ENCODE measurements around the gene PIGU. TPM values are rescaled to one million over a fixed set of nuclear protein-coding genes. Genes with fewer than 3 reads are reported as not detected.

The PIGU gene
- total RNA-seq, 4 donors from 2014 or later: 20.6 to 31.5 (median 27.7) TPM

GRCh38 chr20:34536798-34537394 lies 140.0 kb downstream of the PIGU start:
- peak in 1 of 2 donors; percentile 26 for DNase-seq (ENCODE audit: low spot score in 2 of 2)
- 82 to 88% methylated on average over 10 of the region's 10 CpGs for WGBS, 2 donors
- Histone ChIP-seq H3K27me3 (no peaks in the 10 kb centered on the region), H3K4me1 (peaks cover 0 to 21% (median 4%) of the 10 kb centered on the region in 4 donors), H3K9me3 (no peaks in the 10 kb centered on the region), H3K27ac (peak overlapping the region in 3 of 4 donors; percentile 4 to 90 (median 48)), H3K36me3 (peaks cover 6 to 96% (median 21%) of the 10 kb centered on the region in 3 donors), H3K4me3 (no peak overlapping the region)
- TF ChIP-seq POLR2A (IDR thresholded peaks at IDR 0.05) (no peak), EP300 (IDR thresholded peaks at IDR 0.05) (no peak), CTCF (IDR thresholded peaks at IDR 0.05) (peak in 3 of 5 experiments; percentile 11 to 28 (median 15))

GRCh38 chr20:34535857-34536256 lies 141.0 kb downstream of the PIGU start:
- peaks cover 0 to 31% (median 6%) of the 10 kb centered on the region in 4 donors for H3K4me1 ChIP-seq
- H3K36me3 ChIP-seq: peaks cover 2 to 89% (median 16%) of the 10 kb centered on the region in 3 donors
- H3K27ac ChIP-seq: peak overlapping the region in 3 of 4 donors; percentile 51 to 90 (median 67)
- 76 to 96% methylated on average over 2 of the region's 2 CpGs for whole genome bisulfite sequencing, 2 donors
- H3K27me3 ChIP-seq: no peaks in the 10 kb centered on the region
- TF ChIP-seq CTCF (IDR thresholded peaks at IDR 0.05) (no peak), EP300 (IDR thresholded peaks at IDR 0.05) (no peak)
- no peak for DNase-seq (ENCODE audit: low spot score in 2 of 2)
- H3K4me3 ChIP-seq: no peak overlapping the region
- H3K9me3 ChIP-seq: no peaks in the 10 kb centered on the region

GRCh38 chr20:34535301-34535840 lies 141.5 kb downstream of the PIGU start:
- H3K4me3 ChIP-seq: no peak overlapping the region
- TF ChIP-seq POLR2A (IDR thresholded peaks at IDR 0.05) (no peak), EP300 (IDR thresholded peaks at IDR 0.05) (no peak), CTCF (IDR thresholded peaks at IDR 0.05) (no peak)
- DNase-seq (ENCODE audit: low spot score in 2 of 2): no peak
- H3K4me1 ChIP-seq: peaks cover 0 to 36% (median 8%) of the 10 kb centered on the region in 4 donors
- H3K9me3 ChIP-seq: no peaks in the 10 kb centered on the region
- H3K36me3 ChIP-seq: peaks cover 2 to 89% (median 11%) of the 10 kb centered on the region in 3 donors
- no peaks in the 10 kb centered on the region for H3K27me3 ChIP-seq
- WGBS, 2 donors: 82 to 91% methylated on average over 15 of the region's 15 CpGs
- peak overlapping the region in 3 of 4 donors; percentile 51 to 90 (median 67) for H3K27ac ChIP-seq

GRCh38 chr20:34534391-34535165 lies 142.3 kb downstream of the PIGU start:
- no peaks in the 10 kb centered on the region for H3K27me3 ChIP-seq
- peak overlapping the region in 2 of 4 donors; percentile 82 to 90 for H3K27ac ChIP-seq
- H3K36me3 ChIP-seq: peaks cover 2 to 89% (median 9%) of the 10 kb centered on the region in 3 donors
- 86 to 91% methylated on average over 12 to 14 of the region's 15 CpGs for WGBS, 2 donors
- no peaks in the 10 kb centered on the region for H3K9me3 ChIP-seq
- TF ChIP-seq POLR2A (IDR thresholded peaks at IDR 0.05) (no peak), CTCF (IDR thresholded peaks at IDR 0.05) (no peak), EP300 (IDR thresholded peaks at IDR 0.05) (no peak)
- no peak for DNase-seq (ENCODE audit: low spot score in 2 of 2)
- H3K4me3 ChIP-seq: no peak overlapping the region
- H3K4me1 ChIP-seq: peaks cover 0 to 44% (median 16%) of the 10 kb centered on the region in 4 donors
